Liver (tissue), 3 donors: ENCODE data around the gene PGM1.

Source experiments
- EGR1 ChIP-seq, 2 donors: IDR thresholded peaks; 2 replicates each; pipeline ENCODE4 v1.6.1; 2016 to 2018; ENCODE audit warnings: antibody characterized with exemption in 2 of 2, low read depth in 2 of 2
- TF ChIP-seq, protein P1 (sequence below): fragments of 150-350 bp; IDR thresholded peaks from 2 replicates; pipeline ENCODE4 v1.5.1; 2017; ENCODE audit warnings: improper control_type of control experiment, low read depth, low read length; ENCODE audit not compliant: missing input control
- donor health status: healthy.
- donor health status: healthy.

- TF ChIP-seq EGR1 (IDR thresholded peaks at IDR 0.05; ENCODE audit: low read depth in 2 of 2): no peak
- TF ChIP-seq, protein P1, sequence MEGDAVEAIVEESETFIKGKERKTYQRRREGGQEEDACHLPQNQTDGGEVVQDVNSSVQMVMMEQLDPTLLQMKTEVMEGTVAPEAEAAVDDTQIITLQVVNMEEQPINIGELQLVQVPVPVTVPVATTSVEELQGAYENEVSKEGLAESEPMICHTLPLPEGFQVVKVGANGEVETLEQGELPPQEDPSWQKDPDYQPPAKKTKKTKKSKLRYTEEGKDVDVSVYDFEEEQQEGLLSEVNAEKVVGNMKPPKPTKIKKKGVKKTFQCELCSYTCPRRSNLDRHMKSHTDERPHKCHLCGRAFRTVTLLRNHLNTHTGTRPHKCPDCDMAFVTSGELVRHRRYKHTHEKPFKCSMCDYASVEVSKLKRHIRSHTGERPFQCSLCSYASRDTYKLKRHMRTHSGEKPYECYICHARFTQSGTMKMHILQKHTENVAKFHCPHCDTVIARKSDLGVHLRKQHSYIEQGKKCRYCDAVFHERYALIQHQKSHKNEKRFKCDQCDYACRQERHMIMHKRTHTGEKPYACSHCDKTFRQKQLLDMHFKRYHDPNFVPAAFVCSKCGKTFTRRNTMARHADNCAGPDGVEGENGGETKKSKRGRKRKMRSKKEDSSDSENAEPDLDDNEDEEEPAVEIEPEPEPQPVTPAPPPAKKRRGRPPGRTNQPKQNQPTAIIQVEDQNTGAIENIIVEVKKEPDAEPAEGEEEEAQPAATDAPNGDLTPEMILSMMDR: no peak
Measured at GRCh38 chr1:63547621-63548294, 45.5 kb upstream of the PGM1 start.
